Transverse colon (tissue), 4 donors: ENCODE measurements around the gene TCERG1L.

Experiments used
- CTCF ChIP-seq, 5 experiments: fragments of 200-600 bp in 3 of 5; fragments of 450-650 bp in 2 of 5; sonication (generic) in 3 of 5; IDR thresholded peaks; 1 replicate in 2 of 5; 2 replicates in 3 of 5; pipeline ENCODE4 v1.5.1; 2016 to 2017; ENCODE audit warnings: antibody characterized with exemption in 5 of 5, inconsistent platforms in 3 of 5, mild to moderate bottlenecking in 2 of 5, moderate library complexity in 1 of 5
- POLR2A ChIP-seq: fragments of 450-650 bp; IDR thresholded peaks from one replicate; pipeline ENCODE4 v1.6.1; 2016; ENCODE audit warnings: antibody characterized with exemption, mild to moderate bottlenecking, moderate library complexity
- POLR2AphosphoS5 ChIP-seq, 3 donors: sonication (generic); formaldehyde crosslinking; IDR thresholded peaks; one replicate each; pipeline ENCODE4 v1.6.1; 2016; ENCODE audit warnings: antibody characterized with exemption in 3 of 3

- TF ChIP-seq CTCF (IDR thresholded peaks at IDR 0.05) (no peak), POLR2AphosphoS5 (IDR thresholded peaks at IDR 0.05) (no peak), POLR2A (no peak)
Observed at GRCh38 chr10:131226446-131227162, 84.9 kb downstream of the TCERG1L start.
